Measurements from ENCODE around the gene POLR3GL. TPM values are rescaled to one million over a fixed set of nuclear protein-coding genes. Genes with fewer than 3 reads are reported as not detected.

POLR3GL gene
- total RNA-seq, 4 donors from 2014 or later, result 3.3 to 28.1 (median 8.6) TPM

DNA sequence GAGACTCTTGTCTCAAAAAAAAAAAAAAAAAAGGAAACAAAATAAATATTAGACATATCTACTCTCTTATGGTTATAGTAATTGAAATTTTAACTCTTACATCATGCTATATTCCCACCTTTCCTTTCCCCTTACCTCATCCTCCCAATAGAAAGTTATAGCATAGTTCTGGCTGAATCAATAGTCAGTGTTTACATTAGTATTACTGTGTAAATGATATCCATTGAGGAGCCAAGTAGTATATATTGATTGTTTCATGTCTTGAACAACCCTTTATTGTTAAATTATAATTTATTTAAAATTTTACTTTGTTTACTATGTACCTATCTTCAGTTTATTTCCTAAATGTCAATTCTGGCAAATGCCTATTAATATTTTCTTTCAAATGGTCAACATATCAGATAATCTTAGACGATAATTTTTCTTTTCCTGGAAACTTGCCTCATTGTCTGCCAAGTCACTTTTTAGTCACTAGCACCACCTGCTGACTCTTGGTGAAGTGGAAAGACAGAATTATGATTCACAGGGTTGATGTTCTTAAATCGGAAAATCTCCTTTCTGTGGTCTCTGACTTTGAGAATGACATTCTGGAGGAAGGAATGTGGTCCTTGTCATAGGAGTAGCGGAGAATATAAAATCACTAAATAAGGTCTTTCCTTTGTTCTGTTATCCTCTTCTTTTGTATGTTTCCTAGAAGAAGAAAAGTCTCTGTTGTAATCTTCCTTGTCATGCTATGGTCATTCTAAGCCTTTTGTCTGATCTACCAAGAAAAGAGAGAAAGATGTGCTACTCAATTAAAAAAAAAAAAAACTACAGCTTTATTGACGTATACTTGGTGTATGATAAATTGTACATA is 48.4 kb downstream of the POLR3GL start:
- Histone ChIP-seq H3K27ac (no peak overlapping the region), H3K9me3 (no peaks in the 10 kb centered on the region), H3K36me3 (no peaks in the 10 kb centered on the region), H3K27me3 (no peaks in the 10 kb centered on the region), H3K4me3 (no peak overlapping the region), H3K4me1 (no peaks in the 10 kb centered on the region)
- intact Hi-C loops (cut with DNase I; ENCODE audit: low total_unique reads), result loop anchor here (5.0 to 10.0 kb wide), 2 partner anchors 36 to 118 kb away; no protein-coding TSS in a partner anchor
- no peak for TF ChIP-seq POLR2A (IDR thresholded peaks at IDR 0.05)
- TF ChIP-seq, protein P1, sequence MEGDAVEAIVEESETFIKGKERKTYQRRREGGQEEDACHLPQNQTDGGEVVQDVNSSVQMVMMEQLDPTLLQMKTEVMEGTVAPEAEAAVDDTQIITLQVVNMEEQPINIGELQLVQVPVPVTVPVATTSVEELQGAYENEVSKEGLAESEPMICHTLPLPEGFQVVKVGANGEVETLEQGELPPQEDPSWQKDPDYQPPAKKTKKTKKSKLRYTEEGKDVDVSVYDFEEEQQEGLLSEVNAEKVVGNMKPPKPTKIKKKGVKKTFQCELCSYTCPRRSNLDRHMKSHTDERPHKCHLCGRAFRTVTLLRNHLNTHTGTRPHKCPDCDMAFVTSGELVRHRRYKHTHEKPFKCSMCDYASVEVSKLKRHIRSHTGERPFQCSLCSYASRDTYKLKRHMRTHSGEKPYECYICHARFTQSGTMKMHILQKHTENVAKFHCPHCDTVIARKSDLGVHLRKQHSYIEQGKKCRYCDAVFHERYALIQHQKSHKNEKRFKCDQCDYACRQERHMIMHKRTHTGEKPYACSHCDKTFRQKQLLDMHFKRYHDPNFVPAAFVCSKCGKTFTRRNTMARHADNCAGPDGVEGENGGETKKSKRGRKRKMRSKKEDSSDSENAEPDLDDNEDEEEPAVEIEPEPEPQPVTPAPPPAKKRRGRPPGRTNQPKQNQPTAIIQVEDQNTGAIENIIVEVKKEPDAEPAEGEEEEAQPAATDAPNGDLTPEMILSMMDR (IDR thresholded peaks at IDR 0.05), result peak; percentile 75 to 95 (median 90)
- peak in 1 of 2 donors; percentile 70 for DNase-seq

GRCh38 chr1:146013559-146013922 is 49.1 kb downstream of the POLR3GL start:
- no peak overlapping the region for H3K4me3 ChIP-seq
- H3K36me3 ChIP-seq, result no peaks in the 10 kb centered on the region
- no peaks in the 10 kb centered on the region for H3K4me1 ChIP-seq
- TF ChIP-seq, protein P1 (IDR thresholded peaks at IDR 0.05), result no peak
- TF ChIP-seq POLR2A (IDR thresholded peaks at IDR 0.05), result no peak
- H3K9me3 ChIP-seq, result no peaks in the 10 kb centered on the region
- intact Hi-C loops (cut with DNase I; ENCODE audit: low total_unique reads), result loop anchor here (5.0 to 10.0 kb wide), 2 partner anchors 36 to 119 kb away; no protein-coding TSS in a partner anchor
- H3K27me3 ChIP-seq, result no peaks in the 10 kb centered on the region
- DNase-seq, result no peak
- H3K27ac ChIP-seq, result no peak overlapping the region

GRCh38 chr1:146016891-146017290 is 52.4 kb downstream of the POLR3GL start:
- intact Hi-C loops (cut with DNase I; ENCODE audit: low total_unique reads), result loop anchor here (10.0 kb wide), 1 partner anchor 122 kb away; no protein-coding TSS in a partner anchor
- Histone ChIP-seq H3K36me3 (no peaks in the 10 kb centered on the region), H3K9me3 (no peaks in the 10 kb centered on the region), H3K27ac (no peak overlapping the region), H3K27me3 (no peaks in the 10 kb centered on the region), H3K4me1 (no peaks in the 10 kb centered on the region), H3K4me3 (no peak overlapping the region)
- DNase-seq, result no peak
- TF ChIP-seq, protein P1 (IDR thresholded peaks at IDR 0.05), result no peak
- TF ChIP-seq POLR2A (IDR thresholded peaks at IDR 0.05), result no peak

- H3K4me3 ChIP-seq, result peak overlapping the region in 1 of 2 donors; percentile 16
- H3K27ac ChIP-seq, result no peak overlapping the region
- no peaks in the 10 kb centered on the region for H3K4me1 ChIP-seq
- H3K27me3 ChIP-seq, result no peaks in the 10 kb centered on the region
- TF ChIP-seq, protein P1 (IDR thresholded peaks at IDR 0.05), result no peak
- no peak for TF ChIP-seq POLR2A (IDR thresholded peaks at IDR 0.05)
- no peak for DNase-seq
- intact Hi-C loops (cut with DNase I; ENCODE audit: low total_unique reads), result loop anchor here (10.0 kb wide), 1 partner anchor 125 kb away; no protein-coding TSS in a partner anchor
- no peaks in the 10 kb centered on the region for H3K9me3 ChIP-seq
- H3K36me3 ChIP-seq, result no peaks in the 10 kb centered on the region
These were observed 55.0 kb downstream of the POLR3GL start for GRCh38 chr1:146019231-146020057.
